Activated CD4-positive, CD25-positive, alpha-beta regulatory T cell (primary cell): Measurements from ENCODE around the gene CCDC85C.

Experiments used
- DNase-seq, 4 experiments: peaks; one replicate each; lab custom pipeline; 2025; lab: John Stamatoyannopoulos, UW

Gene CCDC85C

GRCh38 chr14:99522934-99523703, 80.9 kb downstream of the CCDC85C start:
- DNase-seq = no peak

- DNase-seq = no peak
Observed at GRCh38 chr14:99522457-99522891, 81.5 kb downstream of the CCDC85C start.

GRCh38 chr14:99522025-99522401, 82.0 kb downstream of the CCDC85C start:
- no peak for DNase-seq

DNA sequence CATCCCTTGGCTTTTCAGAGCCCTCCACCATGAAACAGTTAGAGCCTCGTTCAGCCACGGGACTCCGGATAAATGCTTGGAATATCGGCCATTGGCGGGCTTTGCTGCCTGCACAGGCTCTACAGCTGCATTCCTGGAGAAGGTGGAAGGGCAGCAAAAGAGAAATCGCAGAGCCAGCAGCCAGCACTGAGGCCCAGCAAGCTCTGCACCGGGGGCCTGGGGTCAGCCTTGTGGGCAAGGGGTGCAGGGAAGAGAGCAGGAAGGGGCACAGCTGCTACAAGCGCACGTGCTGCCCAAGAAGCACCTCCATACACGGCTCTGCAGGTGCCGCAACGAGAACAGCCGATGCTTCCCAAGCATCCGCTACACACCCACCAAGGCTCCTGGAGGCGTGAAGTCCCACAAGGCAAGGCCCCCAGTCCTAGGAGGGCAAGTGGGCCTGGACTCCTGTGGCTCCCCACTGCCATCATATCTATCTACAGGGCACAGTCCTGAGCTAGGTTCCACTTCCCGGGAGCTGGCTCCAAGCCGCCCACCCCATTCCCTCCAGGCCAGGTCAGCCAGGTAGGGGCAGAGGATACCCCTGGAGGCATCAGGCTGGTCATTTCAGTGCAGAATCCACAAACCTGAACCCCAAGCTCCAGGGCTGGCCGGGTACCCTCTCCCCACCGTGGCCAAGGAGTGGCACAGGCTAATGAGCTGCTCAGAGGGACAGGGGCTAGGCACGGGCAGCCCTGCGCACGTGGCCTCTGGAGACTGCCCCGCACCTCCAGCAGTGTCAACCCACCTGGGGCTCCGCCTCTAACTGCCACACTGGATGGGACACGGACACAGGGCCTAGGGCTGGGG, 82.6 kb downstream of the CCDC85C start:
- DNase-seq = no peak

DNA sequence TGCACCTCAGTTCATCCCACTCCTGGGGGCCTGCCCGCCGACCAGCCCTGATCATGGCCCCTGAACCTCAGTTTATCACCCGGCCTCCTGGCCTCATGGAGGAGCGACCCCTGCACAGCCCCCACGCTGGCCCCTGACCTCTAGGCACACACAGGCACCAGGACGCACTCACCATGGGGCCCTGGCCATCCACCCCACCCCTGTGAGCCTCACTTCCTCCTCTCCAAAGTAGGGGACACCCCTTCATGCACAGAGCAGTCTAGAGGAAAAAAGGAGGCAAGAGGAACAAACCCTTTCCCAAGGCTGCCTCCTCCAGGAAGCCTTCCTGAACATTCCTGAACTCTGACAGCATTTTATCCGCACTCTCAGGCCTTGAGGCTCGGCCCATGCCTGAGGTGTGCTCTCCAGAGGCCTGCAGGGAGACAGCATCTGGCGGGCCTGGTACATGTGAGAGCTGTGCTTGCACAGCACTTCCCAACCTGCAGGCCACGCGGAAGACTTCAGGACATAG, 83.4 kb downstream of the CCDC85C start:
- no peak for DNase-seq

GRCh38 chr14:99519931-99520421, 84.0 kb downstream of the CCDC85C start:
- DNase-seq = no peak

GRCh38 chr14:99519347-99519881, 84.6 kb downstream of the CCDC85C start:
- no peak for DNase-seq

- peak; percentile 66 to 85 (median 77) for DNase-seq
Observed at GRCh38 chr14:99518441-99519346, 85.3 kb downstream of the CCDC85C start.

DNA sequence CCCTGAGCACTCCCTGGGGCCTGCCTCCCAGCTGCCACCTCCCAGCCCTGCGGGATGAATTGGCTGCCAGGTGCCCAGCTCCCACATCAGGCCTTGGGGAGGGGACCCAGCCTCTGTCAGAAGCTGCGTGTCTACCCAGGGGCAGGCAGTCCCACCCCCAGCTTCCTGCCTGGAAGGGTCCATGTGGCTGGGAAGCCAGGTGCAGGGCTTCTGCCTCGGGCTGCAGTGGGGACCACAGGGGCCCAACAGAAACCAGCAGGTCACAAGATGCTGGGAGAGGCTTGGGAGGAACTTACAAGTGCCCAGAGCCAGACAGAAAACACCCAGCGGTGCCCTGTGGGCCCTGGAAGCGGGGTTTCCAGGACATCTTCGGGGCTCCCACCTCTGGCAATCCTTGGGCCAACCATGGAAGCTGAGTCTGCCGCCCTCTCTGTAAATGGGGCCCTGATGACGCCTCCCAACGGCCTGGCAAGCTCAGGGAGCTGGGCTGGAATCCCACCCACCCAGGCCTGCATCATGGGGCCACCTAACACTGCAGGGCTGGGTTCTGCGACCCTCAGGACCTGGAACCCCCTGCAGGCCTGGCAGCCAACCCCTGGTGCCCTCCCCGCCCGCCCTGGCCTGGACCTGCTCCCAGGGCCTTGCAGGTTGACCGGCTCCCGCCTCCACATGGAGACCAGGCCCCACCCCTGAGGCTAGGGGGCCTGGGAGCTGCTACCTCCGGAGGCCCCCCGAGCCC, 86.2 kb downstream of the CCDC85C start:
- no peak for DNase-seq

DNA sequence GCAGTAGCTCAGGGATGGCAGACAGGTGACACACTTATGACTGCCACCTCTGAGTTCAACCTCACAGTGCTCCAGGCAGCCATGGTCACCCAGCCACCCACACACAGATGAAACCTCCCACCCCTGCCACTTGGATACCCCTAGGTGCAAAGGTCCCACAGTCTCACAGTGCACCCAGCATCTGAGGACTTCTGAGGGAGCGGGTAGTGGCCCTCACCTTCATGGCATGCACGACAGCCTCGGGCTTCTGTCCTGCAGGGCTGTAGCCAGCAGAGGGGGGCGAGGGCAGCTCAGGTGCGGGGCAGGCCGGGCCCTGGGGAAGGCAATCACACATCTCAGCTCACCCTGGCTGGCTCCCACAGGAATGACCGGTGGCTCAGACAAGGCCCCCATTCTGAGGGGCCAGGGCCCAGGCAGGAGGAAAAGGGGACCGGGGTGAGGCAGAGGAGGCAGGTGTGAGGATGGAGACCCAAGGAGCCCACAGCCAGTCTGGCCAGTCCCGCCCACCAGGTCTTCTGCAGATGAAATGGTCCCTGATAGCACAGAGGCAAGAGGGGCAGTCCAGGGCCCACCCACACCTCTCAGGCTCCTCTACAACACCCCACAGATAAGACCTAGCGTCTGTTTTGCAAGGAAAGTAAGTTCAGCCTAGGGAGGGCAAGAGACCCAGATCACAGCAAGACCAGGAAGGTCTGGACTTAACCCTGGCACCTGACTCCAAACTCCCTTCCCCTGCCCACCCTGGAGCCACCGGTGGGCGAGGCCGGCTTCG, 87.0 kb downstream of the CCDC85C start:
- no peak for DNase-seq

GRCh38 chr14:99516156-99516870, 87.7 kb downstream of the CCDC85C start:
- no peak for DNase-seq

- no peak for DNase-seq
Observed at GRCh38 chr14:99515301-99516155, 88.5 kb downstream of the CCDC85C start.

- DNase-seq = no peak
Observed at GRCh38 chr14:99514552-99515300, 89.3 kb downstream of the CCDC85C start.

DNA sequence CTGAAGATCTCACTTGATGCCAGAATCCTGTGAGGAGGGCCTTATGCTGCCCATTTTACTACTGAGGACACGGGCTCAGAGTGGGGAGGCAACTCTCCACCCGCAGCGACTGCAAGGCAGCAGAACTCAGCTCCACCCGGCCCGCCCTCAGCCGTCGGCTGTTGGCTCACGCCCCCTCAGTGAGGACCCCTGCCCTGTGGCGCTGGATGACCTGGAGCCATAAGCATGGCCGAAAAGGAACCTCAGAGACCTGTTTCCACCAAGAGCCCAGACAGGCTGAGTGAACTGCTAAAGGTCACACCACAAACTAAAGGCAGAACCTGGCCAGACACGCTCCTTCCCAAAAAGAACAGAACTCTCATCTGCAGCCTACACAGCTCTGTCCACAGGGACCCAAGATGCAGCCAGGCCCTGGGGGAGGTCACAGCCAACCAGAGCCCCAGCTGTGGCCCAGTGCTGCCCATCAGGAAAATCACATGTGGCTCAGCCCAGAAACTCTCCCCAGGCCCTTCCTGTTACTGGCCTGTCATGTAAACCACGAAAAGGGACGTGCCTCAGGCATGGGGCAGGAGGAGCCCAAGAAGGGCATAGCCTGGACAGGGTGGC, 90.0 kb downstream of the CCDC85C start:
- no peak for DNase-seq

DNA sequence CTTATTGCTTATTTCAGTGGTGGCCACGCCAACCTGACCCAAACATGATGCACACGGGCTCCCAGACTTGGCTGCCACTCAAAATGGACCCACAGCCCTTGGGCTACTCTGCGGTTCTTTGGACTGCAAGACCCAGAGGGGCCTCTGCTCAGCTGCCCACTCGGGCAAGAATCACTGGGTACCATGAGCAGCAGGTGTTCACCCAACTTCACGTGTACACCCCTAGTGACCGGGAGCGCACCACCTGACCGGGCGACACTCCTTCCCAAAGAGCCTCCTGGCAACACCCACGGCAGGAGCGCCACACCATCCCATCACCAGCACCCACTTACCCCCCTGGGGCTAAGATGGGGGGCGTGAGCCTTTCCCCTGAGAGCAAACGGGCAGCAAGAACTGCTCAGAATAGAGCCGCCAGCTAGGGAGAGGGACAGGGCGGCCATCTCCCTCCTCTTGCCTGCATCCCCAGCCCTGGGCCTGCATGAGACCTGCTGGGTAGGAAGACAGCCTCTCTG, 90.8 kb downstream of the CCDC85C start:
- DNase-seq = no peak

DNA sequence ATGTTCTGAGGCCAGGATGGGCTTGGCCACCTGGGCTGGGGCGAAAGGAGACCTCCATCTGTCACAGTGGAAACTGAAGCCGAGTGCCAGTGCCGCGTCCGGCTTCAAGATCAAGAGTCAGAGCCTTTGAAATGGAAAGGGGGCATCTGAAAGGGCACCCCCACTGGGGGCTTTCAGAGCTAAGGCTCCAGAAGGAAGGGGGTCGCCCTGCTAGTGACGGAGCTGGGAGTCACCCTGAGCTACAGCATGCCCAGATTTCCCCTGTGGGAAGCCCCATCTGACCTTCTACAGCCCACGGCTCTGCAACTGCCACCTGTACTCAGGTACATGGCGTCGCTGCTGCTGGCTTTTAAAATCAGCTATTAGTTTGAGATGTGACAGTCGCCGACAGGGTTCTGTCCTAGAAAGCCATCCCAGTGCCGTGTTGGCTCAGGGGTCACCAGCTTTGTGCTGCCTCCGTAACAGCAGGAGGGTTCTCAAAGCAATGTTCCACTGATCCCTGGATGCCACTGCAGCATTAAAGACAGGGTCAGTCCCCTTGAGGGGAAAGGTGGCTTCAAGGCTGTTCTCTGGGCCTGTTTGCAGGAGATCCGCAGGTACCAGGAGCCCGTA, 91.3 kb downstream of the CCDC85C start:
- no peak for DNase-seq

DNA sequence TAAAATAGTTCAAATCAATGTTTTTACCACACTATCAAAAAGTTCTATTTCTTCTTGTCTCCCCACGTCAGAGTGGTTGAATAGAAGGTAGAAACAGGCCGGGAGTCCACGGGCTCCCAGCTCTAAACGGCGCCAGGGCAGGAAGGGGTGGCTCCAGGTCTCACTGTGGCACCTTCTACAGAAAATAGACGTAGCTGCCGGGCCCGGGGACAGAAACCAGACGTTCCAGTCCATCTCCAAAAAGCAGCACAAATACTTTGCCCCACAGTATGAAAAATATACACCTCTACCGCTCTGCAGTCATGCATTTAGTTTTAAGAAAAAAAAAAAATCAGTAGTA, 91.9 kb downstream of the CCDC85C start:
- DNase-seq = no peak
